GM12878 (cell line): ENCODE measurements around the gene GNAT3. TPM values are rescaled to one million over a fixed set of nuclear protein-coding genes. Genes with fewer than 3 reads are reported as not detected.

Experiments
- ATAC-seq: fragments of 200-7000 bp; cut with Tn5 transposase; 3 replicates; pipeline ENCODE4 v1.9.1; 2020; ENCODE audit warnings: mild to moderate bottlenecking, moderate library complexity
- BruUV-seq: library from RNA; stranded (reverse); fragments of 400-500 nt; replicated peaks from 2 replicates; lab custom pipeline; 2021; lab: Mats Ljungman, UMichigan
- CTCF ChIA-PET: fragments of 300-600 bp; sonication (Branson Sonifier 250); formaldehyde crosslinking; extraction: SDS; loops from one replicate; lab custom pipeline; 2021; ENCODE audit warnings: inconsistent platforms; lab: Yijun Ruan, JAX
- POLR2A ChIA-PET: fragments of 350-600 bp; formaldehyde crosslinking; extraction: SDS; loops from one replicate; lab custom pipeline; 2021; ENCODE audit warnings: inconsistent platforms; lab: Charles Lee
- RAD21 ChIA-PET: fragments of 300-600 bp; sonication (Branson Sonifier 250); formaldehyde crosslinking; loops from one replicate; lab custom pipeline; 2023; ENCODE audit warnings: antibody characterized with exemption; ENCODE audit not compliant: unreplicated experiment; lab: Charles Lee
- SMC1A ChIA-PET: fragments of 300-600 bp; sonication (Branson Sonifier 250); formaldehyde crosslinking; loops from one replicate; lab custom pipeline; 2023; ENCODE audit not compliant: unreplicated experiment, uncharacterized antibody; lab: Charles Lee
- DNase-seq: peaks from one replicate; pipeline ENCODE4 v3.0.0-alpha.2; 2011; ENCODE audit warnings: low read depth, low spot score
- FAIRE-seq: peaks from 3 replicates; lab custom pipeline; 2011; peaks lifted over from hg19 to GRCh38; lab: Jason Lieb, UNC
- H2AFZ ChIP-seq: 2 replicates; pipeline ENCODE4 v1.6.0; 2011; ENCODE audit warnings: low read depth, low read length, control low read depth; ENCODE audit not compliant: control insufficient read depth
- H3K27ac ChIP-seq: 2 replicates; pipeline ENCODE4 v1.5.1; 2011; ENCODE audit warnings: control low read depth; ENCODE audit not compliant: control insufficient read depth, insufficient read depth
- H3K27me3 ChIP-seq, 2 experiments: replicated peaks in 1 of 2; 2 replicates each; pipeline versions ENCODE4 v1.6.0 to v1.6.1; 2011; ENCODE audit warnings: low read length in 1 of 2; ENCODE audit not compliant: control insufficient read depth in 2 of 2, insufficient read depth in 2 of 2
- H3K36me3 ChIP-seq, 2 experiments: 2 replicates each; pipeline ENCODE4 v1.5.1; 2011; ENCODE audit warnings: low read length in 1 of 2; ENCODE audit not compliant: control insufficient read depth in 2 of 2, insufficient read depth in 2 of 2
- H3K4me1 ChIP-seq: 2 replicates; pipeline ENCODE4 v1.6.1; 2011; ENCODE audit warnings: mild to moderate bottlenecking, low read length, moderate library complexity, mixed read lengths; ENCODE audit not compliant: control insufficient read depth, insufficient read depth
- H3K4me2 ChIP-seq: 2 replicates; pipeline ENCODE4 v1.6.0; 2011; ENCODE audit warnings: control low read depth; ENCODE audit not compliant: control insufficient read depth, insufficient read depth
- H3K4me3 ChIP-seq: fragments of 200-600 bp; sonication (generic); 2 replicates; pipeline ENCODE4 v1.5.1; 2016
- H3K79me2 ChIP-seq: 2 replicates; pipeline ENCODE4 v1.6.0; 2011; ENCODE audit warnings: low read length; ENCODE audit not compliant: control insufficient read depth, insufficient read depth
- H3K9ac ChIP-seq: 2 replicates; pipeline ENCODE4 v1.8.0; 2011; ENCODE audit warnings: low read length, control low read depth, mixed read lengths; ENCODE audit not compliant: control insufficient read depth, insufficient read depth
- H3K9me3 ChIP-seq: replicated peaks from 3 replicates; pipeline ENCODE4 v1.5.1; 2011; ENCODE audit warnings: mild to moderate bottlenecking, low read length; ENCODE audit not compliant: control insufficient read depth, insufficient read depth
- H4K20me1 ChIP-seq: 2 replicates; pipeline ENCODE4 v1.6.0; 2011; ENCODE audit not compliant: control insufficient read depth, insufficient read depth
- CBFB ChIP-seq: IDR thresholded peaks from 2 replicates; pipeline ENCODE4 v1.6.1; 2016; ENCODE audit warnings: antibody characterized with exemption, low read depth
- CHD4 ChIP-seq: fragments of 200-600 bp; sonication (generic); IDR thresholded peaks from 2 replicates; pipeline ENCODE4 v1.6.1; 2016; ENCODE audit warnings: mild to moderate bottlenecking
- FOS ChIP-seq: IDR thresholded peaks from 3 replicates; pipeline ENCODE4 v1.6.1; 2011; ENCODE audit warnings: borderline replicate concordance; ENCODE audit not compliant: insufficient read length; ENCODE audit errors: extremely low read depth
- MEF2B ChIP-seq: fragments of 450-650 bp; IDR thresholded peaks from 2 replicates; pipeline ENCODE4 v1.6.1; 2018; ENCODE audit warnings: mild to moderate bottlenecking, moderate library complexity; ENCODE audit not compliant: partially characterized antibody, poor library complexity, severe bottlenecking
- MXI1 ChIP-seq: fragments of 150-350 bp; IDR thresholded peaks from 2 replicates; pipeline ENCODE4 v1.6.1; 2011; ENCODE audit warnings: low read depth, mild to moderate bottlenecking, inconsistent platforms, low read length, improper control_type of control experiment
- NRF1 ChIP-seq: conservative IDR thresholded peaks from 2 replicates; pipeline ENCODE4 v1.6.1; 2011; ENCODE audit warnings: mild to moderate bottlenecking, low read depth, low read length, improper control_type of control experiment
- TAF1 ChIP-seq: IDR thresholded peaks from 2 replicates; pipeline ENCODE4 v1.6.1; 2011; ENCODE audit warnings: mild to moderate bottlenecking, low read depth, low read length, borderline replicate concordance
- WGBS: methylation state at CpG from one replicate; pipeline ENCODE4 v1.1.6; 2016; ENCODE audit warnings: low lambda C conversion rate; ENCODE audit not compliant: insufficient replicate concordance, insufficient coverage; ENCODE audit errors: missing lambda C conversion rate; 5-methylcytosine and 5-hydroxymethylcytosine counted together
- in situ Hi-C: fragments of 300-500 bp; cut with MboI; formaldehyde crosslinking; loops from 9 replicates; pipeline ENCODE4 v1.14.3; 2018; ENCODE audit warnings: mixed read lengths
- intact Hi-C: fragments of 100-400 bp; cut with micrococcal nuclease; formaldehyde crosslinking; loops from one replicate; pipeline ENCODE4 v1.14.2; 2022; ENCODE audit not compliant: unreplicated experiment
- polyA plus RNA-seq, 11 experiments: library from polyadenylated mRNA; depleted of rRNA in 4 of 11; unstranded in 6 of 11; stranded (reverse) in 5 of 11; fragments of >200 nt; fragmentation: Nextera tagmentation in 4 of 11; fragmentation: Illumina TruSeq in 1 of 11; extraction: Ambion mirVana in 4 of 11; extraction: Trizol in 1 of 11; gene quantifications; 1 replicate in 1 of 11; 2 replicates in 10 of 11; pipeline versions ENCODE4 v1.2.1 to v1.2.3, GENCODE V29; 2011 to 2016; ENCODE audit warnings: inconsistent platforms in 2 of 11, missing spikeins in 2 of 11, low read depth in 1 of 11
- total RNA-seq, 4 experiments: library from RNA; depleted of rRNA in 3 of 4; stranded (reverse); fragments of >200 nt in 3 of 4; fragmentation: Illumina TruSeq in 1 of 4; extraction: Trizol in 1 of 4; gene quantifications; 2 replicates each; pipeline versions ENCODE4 v1.2.1 to v1.2.3, GENCODE V29; 2013 to 2021
- TF ChIP-seq, protein P1 (sequence below): IDR thresholded peaks from 2 replicates; pipeline ENCODE4 v1.6.1; 2012; ENCODE audit warnings: low read depth, low read length, improper control_type of control experiment

Gene GNAT3
- total and polyA plus RNA-seq, 10 of the 15 experiments (the other 5 are each of a cell fraction or from before 2014, with no cell fraction given) = 1.7 to 8.3 (median 5.8) TPM; not detected in 1

DNA sequence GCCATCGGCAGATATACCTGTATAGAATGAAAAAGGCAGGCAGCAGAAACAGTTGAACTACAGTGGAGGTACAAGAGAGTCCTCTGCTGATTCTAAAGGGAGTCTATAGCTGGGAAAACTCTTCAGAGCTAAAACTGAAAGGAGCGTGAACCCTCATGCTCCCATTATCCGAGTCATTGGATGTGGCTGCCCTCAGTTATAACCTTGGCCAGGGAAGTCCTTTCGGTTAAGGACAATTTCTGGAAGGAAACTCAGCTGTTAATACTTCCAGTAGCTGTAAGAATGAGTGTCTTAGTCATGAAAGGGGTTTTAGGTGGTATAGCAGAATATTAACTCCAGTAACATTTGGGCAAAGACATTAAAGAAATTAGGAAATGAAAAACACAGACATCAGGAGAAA lies 14.6 kb upstream of the GNAT3 start:
- H3K9me3 ChIP-seq = no peaks in the 10 kb centered on the region
- no peaks in the 10 kb centered on the region for H3K79me2 ChIP-seq
- H3K36me3 ChIP-seq = no peaks in the 10 kb centered on the region
- CTCF ChIA-PET = no interaction called here
- no peaks in the 10 kb centered on the region for H4K20me1 ChIP-seq
- FAIRE-seq (no peak), DNase-seq (no peak), ATAC-seq (no peak)
- no TSS peak for BruUV-seq
- SMC1A ChIA-PET = interaction anchor here (0.7 kb wide), 1 partner anchor 328 kb away, joined by 3 read pairs; no protein-coding TSS in a partner anchor
- H3K27me3 ChIP-seq = no peaks in the 10 kb centered on the region
- no peak overlapping the region for H2AFZ ChIP-seq
- no peak overlapping the region for H3K4me2 ChIP-seq
- no peak overlapping the region for H3K4me3 ChIP-seq
- H3K9ac ChIP-seq = no peak overlapping the region
- POLR2A ChIA-PET = no interaction called here
- intact Hi-C loops (no loop called here), in situ Hi-C loops (no loop called here)
- no peaks in the 10 kb centered on the region for H3K4me1 ChIP-seq
- no peak for TF ChIP-seq TAF1
- no peak for TF ChIP-seq FOS
- TF ChIP-seq, all 136 proteins: peak for 0
- RAD21 ChIA-PET = no interaction called here
- no peak overlapping the region for H3K27ac ChIP-seq
- 18% methylated on average over 4 of the region's 4 CpGs for WGBS

DNA sequence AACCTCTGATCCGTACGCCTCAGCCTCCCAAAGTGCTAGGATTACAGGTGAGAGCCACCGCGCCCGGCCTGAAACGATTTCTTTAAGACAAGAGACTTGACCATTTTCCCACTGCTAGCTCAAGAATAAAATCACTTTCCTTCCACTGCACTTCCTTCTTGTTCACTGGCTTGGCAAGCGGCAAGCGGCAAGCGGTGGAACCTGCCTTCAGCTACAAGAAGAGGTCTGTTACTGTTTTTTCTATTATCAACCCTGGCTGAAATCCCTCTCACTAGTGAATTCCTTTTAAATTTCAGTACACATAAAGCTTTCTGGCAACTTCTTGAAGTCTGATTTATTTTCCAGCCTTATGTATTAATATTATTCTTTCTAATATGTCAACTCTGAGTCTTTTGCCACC lies 12.8 kb upstream of the GNAT3 start:
- in situ Hi-C loops = no loop called here
- H2AFZ ChIP-seq = no peak overlapping the region
- H3K79me2 ChIP-seq = no peaks in the 10 kb centered on the region
- no peaks in the 10 kb centered on the region for H3K9me3 ChIP-seq
- ChIA-PET SMC1A (no interaction called here), RAD21 (no interaction called here), CTCF (interaction anchor here (1.2 kb wide), 1 partner anchor 11 kb away, joined by 4 read pairs; no protein-coding TSS in a partner anchor), POLR2A (interaction anchor here (0.7 kb wide), 1 partner anchor 47 kb away, joined by 6 read pairs; no protein-coding TSS in a partner anchor)
- no peaks in the 10 kb centered on the region for H3K4me1 ChIP-seq
- TF ChIP-seq, protein P1, sequence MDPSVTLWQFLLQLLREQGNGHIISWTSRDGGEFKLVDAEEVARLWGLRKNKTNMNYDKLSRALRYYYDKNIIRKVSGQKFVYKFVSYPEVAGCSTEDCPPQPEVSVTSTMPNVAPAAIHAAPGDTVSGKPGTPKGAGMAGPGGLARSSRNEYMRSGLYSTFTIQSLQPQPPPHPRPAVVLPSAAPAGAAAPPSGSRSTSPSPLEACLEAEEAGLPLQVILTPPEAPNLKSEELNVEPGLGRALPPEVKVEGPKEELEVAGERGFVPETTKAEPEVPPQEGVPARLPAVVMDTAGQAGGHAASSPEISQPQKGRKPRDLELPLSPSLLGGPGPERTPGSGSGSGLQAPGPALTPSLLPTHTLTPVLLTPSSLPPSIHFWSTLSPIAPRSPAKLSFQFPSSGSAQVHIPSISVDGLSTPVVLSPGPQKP = no peak
- TF ChIP-seq MXI1 = no peak
- no peak for TF ChIP-seq CHD4
- no peak for TF ChIP-seq NRF1
- no peak for TF ChIP-seq CBFB
- TF ChIP-seq MEF2B = no peak
- no TSS peak for BruUV-seq
- no peak overlapping the region for H3K4me3 ChIP-seq
- H4K20me1 ChIP-seq = no peaks in the 10 kb centered on the region
- FAIRE-seq (no peak), ATAC-seq (no peak), DNase-seq (no peak)
- no peak overlapping the region for H3K4me2 ChIP-seq
- WGBS = 74% methylated on average over 9 of the region's 9 CpGs
- no peaks in the 10 kb centered on the region for H3K36me3 ChIP-seq
- no peak overlapping the region for H3K27ac ChIP-seq
- H3K9ac ChIP-seq = no peak overlapping the region
- no peaks in the 10 kb centered on the region for H3K27me3 ChIP-seq
- intact Hi-C loops = no loop called here
